ENCODE measurements around the gene FSTL4. TPM values are rescaled to one million over a fixed set of nuclear protein-coding genes. Genes with fewer than 3 reads are reported as not detected.

FSTL4 gene
- total and polyA plus RNA-seq, 2 donors from 2014 or later, result 0.09 to 4.0 TPM

GRCh38 chr5:133432956-133433532, 179.3 kb downstream of the FSTL4 start:
- FAIRE-seq (no peak), DNase-seq (no peak)
- Histone ChIP-seq H3K9me3 (ENCODE audit: control insufficient read depth in 2 of 3, insufficient read depth in 1 of 3, low read length in 3 of 3) (no peaks in the 10 kb centered on the region), H3K27ac (ENCODE audit: low read depth in 2 of 2, low read length in 2 of 2) (no peak overlapping the region), H3K4me1 (ENCODE audit: control insufficient read depth in 2 of 3, insufficient read depth in 2 of 3, low read depth in 1 of 3, low read length in 3 of 3) (no peaks in the 10 kb centered on the region), H3K36me3 (ENCODE audit: control insufficient read depth in 2 of 3, insufficient read depth in 3 of 3, low read length in 3 of 3) (no peaks in the 10 kb centered on the region), H3K9ac (ENCODE audit: low read length in 3 of 3) (no peak overlapping the region), H3K4me3 (ENCODE audit: low read length in 3 of 3) (no peak overlapping the region), H3K27me3 (ENCODE audit: control insufficient read depth, insufficient read depth, low read length) (no peaks in the 10 kb centered on the region)
- TF ChIP-seq CTCF (IDR thresholded peaks at IDR 0.05; ENCODE audit: borderline replicate concordance, extremely low read depth, insufficient read depth), result no peak
- intact Hi-C loops (cut with DNase I), result no loop called here

- no peak for TF ChIP-seq CTCF (IDR thresholded peaks at IDR 0.05; ENCODE audit: borderline replicate concordance, extremely low read depth, insufficient read depth)
- H3K4me1 ChIP-seq (ENCODE audit: control insufficient read depth in 2 of 3, insufficient read depth in 2 of 3, low read depth in 1 of 3, low read length in 3 of 3), result no peaks in the 10 kb centered on the region
- FAIRE-seq (no peak), DNase-seq (no peak)
- H3K9me3 ChIP-seq (ENCODE audit: control insufficient read depth in 2 of 3, insufficient read depth in 1 of 3, low read length in 3 of 3), result no peaks in the 10 kb centered on the region
- no peaks in the 10 kb centered on the region for H3K27me3 ChIP-seq (ENCODE audit: control insufficient read depth, insufficient read depth, low read length)
- no peaks in the 10 kb centered on the region for H3K36me3 ChIP-seq (ENCODE audit: control insufficient read depth in 2 of 3, insufficient read depth in 3 of 3, low read length in 3 of 3)
- no peak overlapping the region for H3K9ac ChIP-seq (ENCODE audit: low read length in 3 of 3)
- no peak overlapping the region for H3K27ac ChIP-seq (ENCODE audit: low read depth in 2 of 2, low read length in 2 of 2)
- no peak overlapping the region for H3K4me3 ChIP-seq (ENCODE audit: low read length in 3 of 3)
- intact Hi-C loops (cut with DNase I), result no loop called here
Measured at GRCh38 chr5:133431326-133431865, 180.9 kb downstream of the FSTL4 start.

GRCh38 chr5:133430095-133430494, 182.2 kb downstream of the FSTL4 start:
- DNase-seq, result no peak
- Histone ChIP-seq H3K27ac (ENCODE audit: low read depth in 2 of 2, low read length in 2 of 2) (no peak overlapping the region), H3K4me3 (ENCODE audit: low read length in 3 of 3) (no peak overlapping the region), H3K36me3 (ENCODE audit: control insufficient read depth in 2 of 3, insufficient read depth in 3 of 3, low read length in 3 of 3) (no peaks in the 10 kb centered on the region), H3K27me3 (ENCODE audit: control insufficient read depth, insufficient read depth, low read length) (no peaks in the 10 kb centered on the region), H3K9me3 (ENCODE audit: control insufficient read depth in 2 of 3, insufficient read depth in 1 of 3, low read length in 3 of 3) (no peaks in the 10 kb centered on the region), H3K4me1 (ENCODE audit: control insufficient read depth in 2 of 3, insufficient read depth in 2 of 3, low read depth in 1 of 3, low read length in 3 of 3) (no peaks in the 10 kb centered on the region), H3K9ac (ENCODE audit: low read length in 3 of 3) (no peak overlapping the region)
- FAIRE-seq, result no peak
- no peak for TF ChIP-seq CTCF (IDR thresholded peaks at IDR 0.05; ENCODE audit: borderline replicate concordance, extremely low read depth, insufficient read depth)
- intact Hi-C loops (cut with DNase I), result no loop called here

- Histone ChIP-seq H3K9me3 (ENCODE audit: control insufficient read depth in 2 of 3, insufficient read depth in 1 of 3, low read length in 3 of 3) (no peaks in the 10 kb centered on the region), H3K27ac (ENCODE audit: low read depth in 2 of 2, low read length in 2 of 2) (no peak overlapping the region), H3K4me3 (ENCODE audit: low read length in 3 of 3) (no peak overlapping the region), H3K9ac (ENCODE audit: low read length in 3 of 3) (no peak overlapping the region), H3K27me3 (ENCODE audit: control insufficient read depth, insufficient read depth, low read length) (no peaks in the 10 kb centered on the region), H3K36me3 (ENCODE audit: control insufficient read depth in 2 of 3, insufficient read depth in 3 of 3, low read length in 3 of 3) (no peaks in the 10 kb centered on the region), H3K4me1 (ENCODE audit: control insufficient read depth in 2 of 3, insufficient read depth in 2 of 3, low read depth in 1 of 3, low read length in 3 of 3) (peaks cover 0 to under 1% (median 0%) of the 10 kb centered on the region in 3 donors)
- DNase-seq (no peak), FAIRE-seq (no peak)
- intact Hi-C loops (cut with DNase I), result no loop called here
- no peak for TF ChIP-seq CTCF (IDR thresholded peaks at IDR 0.05; ENCODE audit: borderline replicate concordance, extremely low read depth, insufficient read depth)
Measured at GRCh38 chr5:133429046-133429445, 183.3 kb downstream of the FSTL4 start.
